ENCODE data around the gene TEX261. TPM values are rescaled to one million over a fixed set of nuclear protein-coding genes. Genes with fewer than 3 reads are reported as not detected.
"Not testable (repeated sequence)": the region's sequence is repeated elsewhere in the genome, so short reads cannot be mapped to it uniquely, and the experiment has no call there.

TEX261 gene
- 10 to 100 TPM; 13.2 to 35.1 (median 30.3) TPM for total RNA-seq

GRCh38 chr2:70994699-70995425 is at the start of gene TEX261:
Gene TEX261, minus strand, starts transcription at chr2:70994873. Its CDS starts 116 bp downstream, at chr2:70994757.
- Histone ChIP-seq H3K4me1 (peaks cover 0 to 20% (median 8%) of the 10 kb centered on the region in 4 donors), H3K9me3 (no peaks in the 10 kb centered on the region), H3K4me3 (peak within 1 kb of the TSS; percentile 92 to 100 (median 96)), H3K27ac (peak within 1 kb of the TSS; percentile 83 to 89 (median 84)), H3K36me3 (peaks cover 0 to 23% (median 0%) of the 10 kb centered on the region in 3 donors), H3K27me3 (no peaks in the 10 kb centered on the region)
- peak; percentile 56 to 90 (median 68) for TF ChIP-seq CTCF (IDR thresholded peaks at IDR 0.05)
- TF ChIP-seq POLR2A (IDR thresholded peaks at IDR 0.05) = peak; percentile 20 to 47
- DNase-seq = peak; percentile 78 to 94 (median 93)

GRCh38 chr2:71043531-71044407 is 49.1 kb upstream of the TEX261 start:
- no peak for DNase-seq
- Histone ChIP-seq H3K27me3 (no peaks in the 10 kb centered on the region), H3K4me1 (no peaks in the 10 kb centered on the region), H3K36me3 (no peaks in the 10 kb centered on the region), H3K9me3 (no peaks in the 10 kb centered on the region), H3K4me3 (no peak overlapping the region), H3K27ac (no peak overlapping the region)
- TF ChIP-seq CTCF (IDR thresholded peaks at IDR 0.05) = no peak
- no peak for TF ChIP-seq POLR2A (IDR thresholded peaks at IDR 0.05)

GRCh38 chr2:71042287-71042686 is 47.6 kb upstream of the TEX261 start:
- no peaks in the 10 kb centered on the region for H3K9me3 ChIP-seq
- no peak overlapping the region for H3K27ac ChIP-seq
- DNase-seq = no peak
- no peaks in the 10 kb centered on the region for H3K27me3 ChIP-seq
- no peaks in the 10 kb centered on the region for H3K4me1 ChIP-seq
- H3K36me3 ChIP-seq = no peaks in the 10 kb centered on the region
- no peak overlapping the region for H3K4me3 ChIP-seq
- TF ChIP-seq POLR2A (IDR thresholded peaks at IDR 0.05) (no peak), CTCF (IDR thresholded peaks at IDR 0.05) (no peak)

- not testable (repeated sequence) for H3K27me3 ChIP-seq, H3K4me1 ChIP-seq, DNase-seq, H3K36me3 ChIP-seq, H3K9me3 ChIP-seq, H3K27ac ChIP-seq, H3K4me3 ChIP-seq
Measured at GRCh38 chr2:71036296-71036695, 41.6 kb upstream of the TEX261 start.

- H3K27me3 ChIP-seq, H3K36me3 ChIP-seq, H3K4me3 ChIP-seq, H3K9me3 ChIP-seq, H3K27ac ChIP-seq, H3K4me1 ChIP-seq: not testable (repeated sequence)
- DNase-seq = peak in 2 of 3 donors; percentile 26 to 61
- peak in 5 of 6 experiments; percentile 9 to 33 (median 17) for TF ChIP-seq CTCF (IDR thresholded peaks at IDR 0.05)
Measured at GRCh38 chr2:71023553-71024243, 29.0 kb upstream of the TEX261 start.

GRCh38 chr2:71021394-71021793 is 26.7 kb upstream of the TEX261 start:
- H3K4me3 ChIP-seq, H3K27ac ChIP-seq, DNase-seq, H3K36me3 ChIP-seq, H3K27me3 ChIP-seq, H3K4me1 ChIP-seq, H3K9me3 ChIP-seq: not testable (repeated sequence)

GRCh38 chr2:71019989-71020388 is 25.3 kb upstream of the TEX261 start:
- H3K36me3 ChIP-seq, DNase-seq, H3K4me3 ChIP-seq, H3K4me1 ChIP-seq, H3K27me3 ChIP-seq, H3K27ac ChIP-seq, H3K9me3 ChIP-seq: not testable (repeated sequence)

All from Peyer's patch (tissue), 4 donors.